ENCODE data around the gene HHIP.

Gene HHIP

DNA sequence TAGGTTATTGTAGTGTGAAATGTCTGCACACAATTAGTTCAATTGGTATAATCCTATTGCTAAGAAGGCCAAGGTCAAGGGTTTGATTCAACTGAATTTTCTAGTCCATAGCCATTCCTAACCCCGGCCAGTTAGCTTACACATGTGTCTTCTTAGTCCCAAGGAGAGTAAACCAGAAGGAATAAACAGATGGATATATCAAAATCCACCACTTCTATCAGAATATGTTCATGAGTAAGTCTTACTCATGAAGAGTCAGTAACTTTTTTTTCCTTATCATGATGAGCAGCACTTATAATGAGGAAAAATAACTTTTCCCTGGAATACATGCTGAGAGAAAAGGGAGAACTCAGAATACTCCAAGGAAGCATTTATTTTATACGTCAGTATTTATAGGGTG is 9.5 kb downstream of the HHIP start:
- no peak for DNase-seq (ENCODE audit: low spot score)

DNA sequence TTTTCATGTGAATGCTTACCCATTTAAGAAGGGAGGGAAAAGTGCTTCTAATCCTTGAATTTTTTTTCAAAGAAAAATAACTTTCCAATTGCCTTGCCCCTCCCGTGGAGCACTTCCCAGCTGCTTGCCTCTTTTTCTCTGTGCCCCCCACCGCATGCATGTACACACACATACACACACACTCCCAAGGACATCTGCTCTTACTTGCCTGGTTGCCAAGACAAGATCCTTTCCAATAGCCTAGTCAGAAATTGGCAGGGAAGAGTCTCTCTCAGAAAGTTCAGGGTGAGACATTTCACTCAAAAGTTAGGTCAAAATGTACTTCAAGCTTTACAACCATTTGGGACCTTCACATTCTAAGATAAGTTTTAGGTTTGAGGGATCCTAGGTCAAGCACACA is 10.9 kb downstream of the HHIP start:
- no peak for DNase-seq (ENCODE audit: low spot score)

DNA sequence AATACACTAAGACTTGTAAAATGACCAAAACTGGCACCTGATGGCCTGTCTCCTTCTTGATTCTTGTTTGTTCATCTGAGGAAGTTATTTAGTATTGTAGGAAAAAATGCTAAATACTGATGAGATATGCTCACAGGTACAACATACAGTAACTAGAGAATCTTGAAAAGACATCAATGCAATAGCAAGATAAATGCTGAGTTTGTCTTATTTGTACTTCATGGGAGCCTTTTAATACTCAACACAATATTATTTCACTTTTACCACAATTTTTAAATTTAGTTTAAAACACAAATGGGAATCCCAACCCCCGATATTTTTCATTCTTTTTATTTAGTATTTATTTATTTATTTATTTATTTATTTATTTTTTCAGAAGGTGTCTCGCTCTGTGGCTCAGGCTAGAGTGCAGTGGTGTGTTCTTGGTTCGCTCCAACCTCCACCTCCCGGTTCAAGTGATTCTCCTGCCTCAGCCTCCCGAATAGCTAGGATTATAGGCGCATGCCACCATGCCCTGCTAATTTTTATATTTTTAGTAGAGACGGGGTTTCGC is 12.1 kb downstream of the HHIP start:
- no peak for DNase-seq (ENCODE audit: low spot score)

DNA sequence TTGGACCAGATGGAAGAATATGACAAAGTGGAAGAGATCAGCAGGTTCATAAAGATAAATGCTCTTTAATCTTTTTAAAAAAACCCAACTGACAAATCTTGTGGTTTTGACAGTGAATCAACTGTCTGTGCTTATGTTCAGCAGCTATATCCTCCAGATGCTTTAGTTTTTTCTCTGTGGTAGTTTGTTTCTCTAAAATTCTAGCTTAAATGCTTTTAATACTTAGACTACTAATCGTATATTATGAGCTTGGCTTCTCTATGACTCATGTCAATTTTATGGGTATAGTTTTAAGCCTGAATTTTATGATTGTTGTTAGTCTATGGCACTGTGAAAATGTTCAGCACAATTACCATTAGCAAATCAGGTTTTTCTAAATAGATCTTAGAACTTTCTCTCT is 12.9 kb downstream of the HHIP start:
- no peak for DNase-seq (ENCODE audit: low spot score)

DNA sequence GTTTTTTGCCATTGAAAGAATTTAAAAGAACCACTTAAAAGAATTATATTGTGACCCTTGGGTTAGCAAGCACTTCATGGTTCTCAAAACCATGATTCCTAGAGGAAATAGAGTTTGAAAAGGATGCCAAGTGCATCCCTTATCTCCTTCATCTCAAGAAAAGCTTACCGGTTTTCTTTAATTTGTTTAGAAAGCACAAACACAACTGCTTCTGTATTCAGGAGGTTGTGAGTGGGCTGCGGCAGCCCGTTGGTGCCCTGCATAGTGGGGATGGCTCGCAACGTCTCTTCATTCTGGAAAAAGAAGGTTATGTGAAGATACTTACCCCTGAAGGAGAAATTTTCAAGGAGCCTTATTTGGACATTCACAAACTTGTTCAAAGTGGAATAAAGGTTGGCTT is 13.5 kb downstream of the HHIP start:
- no peak for DNase-seq (ENCODE audit: low spot score)

DNA sequence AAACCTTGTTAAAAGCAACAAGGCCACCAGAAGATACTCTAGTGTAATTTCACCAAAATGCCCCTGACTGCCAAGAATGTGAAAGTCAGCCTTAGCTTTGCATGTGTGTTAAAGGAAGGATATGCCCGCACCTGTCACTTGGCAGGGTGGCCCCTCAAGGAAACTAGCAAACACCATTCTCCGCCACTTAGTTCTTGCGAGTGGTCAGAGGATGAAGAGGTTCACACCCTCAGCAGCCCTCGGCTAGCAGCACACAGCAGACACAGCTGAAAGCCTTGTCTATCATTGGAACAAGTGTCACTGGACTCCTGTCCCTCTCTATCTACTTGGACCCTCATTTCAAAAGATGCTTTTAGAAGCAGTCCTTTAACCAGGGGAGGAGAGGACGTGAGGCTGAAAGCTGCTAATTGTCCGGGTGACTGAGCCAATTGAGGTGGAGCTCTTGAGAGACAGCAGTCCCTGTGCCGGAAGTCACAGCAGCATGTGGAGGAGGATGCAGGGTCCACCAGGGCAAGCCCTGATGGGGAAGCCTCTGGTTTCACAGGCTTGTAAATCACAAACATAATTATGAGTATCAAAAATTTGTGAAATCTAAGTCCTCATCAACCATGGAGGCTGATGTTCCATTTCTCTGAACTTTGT is 18.0 kb downstream of the HHIP start:
- no peak for DNase-seq (ENCODE audit: low spot score)

DNA sequence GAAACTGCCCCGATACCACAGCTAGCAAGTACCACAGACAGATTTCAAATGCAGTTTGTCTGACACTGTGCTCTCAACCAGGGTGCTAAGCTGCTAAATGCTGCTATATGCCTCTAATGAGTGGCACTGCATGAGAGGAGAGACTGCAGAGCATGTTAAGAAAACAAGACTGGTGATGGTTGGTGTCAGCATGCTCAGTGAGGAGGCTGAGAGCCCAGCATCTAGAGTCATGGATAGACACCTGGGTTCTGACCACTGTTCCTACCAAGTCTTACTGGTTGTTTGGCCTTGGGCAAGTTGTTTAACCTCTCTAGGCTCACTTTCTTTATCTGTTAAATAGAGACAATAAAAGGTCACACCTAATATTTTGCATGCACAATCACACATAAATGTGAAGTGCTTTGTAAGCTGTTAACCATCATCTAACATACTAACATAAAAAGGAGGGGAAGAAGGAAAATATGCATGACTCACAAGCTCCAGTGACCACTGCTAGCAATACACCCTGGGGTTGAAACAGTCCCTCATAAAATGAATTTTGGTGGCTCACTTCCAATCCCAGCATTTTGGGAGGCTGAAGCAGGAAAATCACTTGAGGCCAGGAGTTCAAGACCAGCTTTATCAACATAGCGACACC is 20.7 kb downstream of the HHIP start:
- DNase-seq (ENCODE audit: low spot score): no peak

DNA sequence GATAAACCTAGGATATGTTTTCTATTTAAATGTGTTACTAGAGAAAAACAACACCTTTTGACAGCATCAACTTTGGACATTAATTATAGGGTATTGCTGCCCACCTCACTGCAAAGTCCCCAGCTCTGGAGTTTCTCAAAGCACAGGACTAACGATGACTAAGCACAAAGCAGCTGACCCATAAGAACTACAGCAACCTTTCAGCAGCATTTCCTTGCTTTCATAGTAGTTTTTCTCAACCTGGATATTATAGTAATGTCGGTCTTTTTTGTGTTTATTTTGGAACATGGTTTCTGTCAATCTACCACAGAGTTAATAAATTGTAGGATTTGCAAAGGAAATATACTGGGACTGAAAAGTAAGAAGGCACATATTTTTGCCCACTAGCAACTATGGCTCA is 21.5 kb downstream of the HHIP start:
- DNase-seq (ENCODE audit: low spot score): no peak

DNA sequence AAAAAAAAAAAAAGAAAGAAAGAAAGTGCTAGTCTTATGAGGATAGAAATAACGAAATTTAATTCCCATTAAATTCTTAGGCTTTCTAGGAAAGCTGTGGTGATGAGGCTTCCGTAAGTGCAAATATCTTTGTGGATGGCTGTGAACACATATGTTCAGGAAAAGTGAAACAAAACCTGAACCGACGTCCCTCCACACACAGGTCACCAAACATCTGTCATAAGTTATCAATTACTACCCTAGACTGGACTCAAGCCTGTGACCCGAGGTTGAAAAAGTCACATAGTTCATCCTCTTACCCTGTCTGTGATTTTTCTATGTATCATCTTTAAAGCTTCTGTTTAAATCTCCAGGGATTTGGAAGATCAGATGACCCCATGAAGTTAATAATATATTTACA is 24.8 kb downstream of the HHIP start:
- no peak for DNase-seq (ENCODE audit: low spot score)

DNA sequence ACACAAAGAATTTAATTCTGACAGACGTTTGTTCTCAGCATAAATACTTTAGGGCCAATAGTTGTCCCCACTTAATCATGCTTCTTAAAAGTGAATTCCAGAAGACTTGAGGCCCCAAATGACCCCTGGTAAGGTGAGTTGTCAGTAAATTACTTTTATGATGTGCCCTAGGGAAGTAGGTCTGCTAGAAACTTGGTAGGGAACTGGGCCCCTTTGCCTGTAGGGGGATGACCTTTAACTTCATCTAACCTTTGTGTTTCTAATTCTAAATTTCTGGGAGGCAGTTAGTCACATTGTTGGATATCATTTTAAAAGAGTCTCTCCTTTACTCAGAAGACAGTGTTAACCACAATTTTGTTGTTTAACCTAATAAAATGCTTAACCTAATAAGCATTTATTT is 28.8 kb downstream of the HHIP start:
- no peak for DNase-seq (ENCODE audit: low spot score)

DNA sequence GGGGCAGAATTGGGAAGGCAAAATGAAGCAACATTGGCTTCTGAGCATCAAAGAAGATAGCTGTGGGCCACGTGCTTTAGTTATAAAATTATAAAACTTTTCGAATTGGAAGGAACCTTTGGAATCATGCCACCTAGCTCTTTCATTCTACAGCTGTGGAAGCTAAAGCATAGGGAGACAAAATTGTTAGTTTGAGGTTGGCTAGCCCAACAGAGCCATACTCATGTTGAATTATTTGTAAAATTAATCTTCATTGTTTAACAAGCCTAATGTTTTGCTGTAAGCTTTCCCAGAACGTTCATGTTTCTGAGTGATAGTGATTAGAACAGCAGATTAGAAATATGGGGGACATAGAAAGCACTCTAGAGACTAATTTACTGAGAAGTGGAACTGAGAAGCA is 35.9 kb downstream of the HHIP start:
- DNase-seq (ENCODE audit: low spot score): no peak

DNA sequence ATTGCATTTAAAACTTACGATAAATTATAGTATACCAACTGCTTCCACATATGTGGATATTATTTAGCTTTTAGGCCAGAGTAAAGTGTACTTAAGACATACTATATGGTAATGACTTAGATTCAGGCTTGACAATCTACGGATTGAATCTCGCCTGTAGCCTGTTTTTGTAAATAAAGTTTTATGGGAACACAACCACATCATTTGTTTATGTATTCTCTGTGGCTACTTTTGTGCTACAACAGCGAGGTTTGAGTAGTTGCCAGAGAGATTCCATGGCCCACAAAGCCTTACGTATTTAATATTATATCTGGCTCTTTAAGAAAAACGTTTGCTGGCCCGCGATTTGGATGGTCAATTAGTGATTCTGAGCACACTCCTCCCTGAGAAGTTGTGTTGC is 37.6 kb downstream of the HHIP start:
- no peak for DNase-seq (ENCODE audit: low spot score)

DNA sequence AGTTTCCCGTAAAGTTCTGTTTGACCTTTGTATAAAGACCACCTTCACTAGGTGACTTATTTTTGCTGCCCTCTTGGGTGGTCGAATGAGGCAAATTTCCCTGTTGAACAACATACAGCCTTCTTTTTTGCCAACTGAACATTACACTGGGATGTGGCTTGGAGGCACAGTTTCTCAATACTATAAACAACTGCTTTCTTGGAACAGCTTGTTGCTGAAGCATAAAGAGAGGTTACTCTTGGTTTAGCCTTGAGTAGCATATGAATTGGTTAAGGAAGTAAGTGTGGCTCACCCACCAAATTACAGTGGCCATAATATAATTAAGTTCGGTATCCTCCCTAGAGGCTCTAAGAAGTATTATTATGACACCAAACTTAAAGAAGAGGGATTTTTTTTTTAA is 40.0 kb downstream of the HHIP start:
- DNase-seq (ENCODE audit: low spot score): no peak

DNA sequence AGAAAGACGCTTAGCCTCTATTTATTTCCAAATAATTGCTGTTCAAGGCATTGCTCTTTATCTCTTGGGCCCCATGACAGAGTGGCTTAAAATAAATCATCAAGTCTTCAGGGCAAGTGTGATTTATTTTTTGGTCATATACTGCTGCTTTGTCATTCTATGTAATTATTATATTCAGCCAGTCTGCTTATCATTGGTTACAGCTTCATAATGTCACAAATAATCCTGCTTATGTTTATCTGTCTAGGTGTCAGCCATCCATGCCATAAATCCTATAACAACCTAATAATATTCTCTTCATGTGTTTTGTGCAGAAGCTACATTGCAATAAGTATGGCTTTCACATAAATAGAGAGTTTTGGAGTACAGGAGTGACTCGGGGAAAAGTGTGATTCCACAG is 41.0 kb downstream of the HHIP start:
- DNase-seq (ENCODE audit: low spot score): no peak

DNA sequence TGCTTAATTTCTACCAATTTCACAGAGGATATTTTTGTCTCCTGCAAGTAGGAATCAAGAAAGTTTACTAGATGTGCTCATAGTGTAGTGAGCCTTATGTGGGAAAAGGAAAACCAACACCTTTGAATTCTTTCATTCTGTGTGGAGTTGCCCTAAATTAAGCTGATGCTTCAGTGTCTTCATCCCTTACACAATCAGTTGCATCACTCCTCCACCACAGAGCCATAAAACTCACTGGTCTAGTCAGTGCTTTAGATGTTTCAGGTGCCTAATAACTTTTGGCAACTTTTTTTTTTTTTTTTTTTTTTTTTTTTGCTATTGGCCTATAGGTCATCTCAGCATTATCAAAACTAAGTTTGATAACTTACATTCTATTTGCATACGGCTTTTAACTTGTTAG is 41.5 kb downstream of the HHIP start:
- DNase-seq (ENCODE audit: low spot score): no peak

DNA sequence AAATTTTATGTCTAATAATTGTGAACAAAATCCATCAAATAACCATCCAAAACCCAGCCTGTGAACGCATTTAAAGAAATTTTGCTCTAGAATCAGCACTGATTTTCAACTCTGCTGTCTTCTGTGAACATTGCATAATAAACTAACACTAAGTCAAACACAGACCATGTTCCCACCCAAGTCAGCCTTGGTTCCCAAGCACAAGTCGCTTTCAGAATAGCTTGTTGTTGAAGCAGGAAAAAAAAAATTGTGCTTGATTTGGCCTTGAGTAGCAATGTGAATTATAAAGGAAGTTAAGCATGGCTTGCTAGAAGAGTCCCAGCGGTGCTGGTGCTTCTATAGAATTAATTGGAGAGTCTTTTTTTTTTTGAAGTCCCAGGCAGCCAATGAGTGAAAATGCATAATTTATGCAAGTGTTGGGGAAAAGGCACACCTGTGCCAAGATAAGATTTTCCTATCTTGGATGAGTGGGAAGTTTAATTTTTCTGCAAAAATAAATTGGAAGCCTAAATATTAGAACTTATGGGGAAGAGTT is 42.1 kb downstream of the HHIP start:
- no peak for DNase-seq (ENCODE audit: low spot score)

DNA sequence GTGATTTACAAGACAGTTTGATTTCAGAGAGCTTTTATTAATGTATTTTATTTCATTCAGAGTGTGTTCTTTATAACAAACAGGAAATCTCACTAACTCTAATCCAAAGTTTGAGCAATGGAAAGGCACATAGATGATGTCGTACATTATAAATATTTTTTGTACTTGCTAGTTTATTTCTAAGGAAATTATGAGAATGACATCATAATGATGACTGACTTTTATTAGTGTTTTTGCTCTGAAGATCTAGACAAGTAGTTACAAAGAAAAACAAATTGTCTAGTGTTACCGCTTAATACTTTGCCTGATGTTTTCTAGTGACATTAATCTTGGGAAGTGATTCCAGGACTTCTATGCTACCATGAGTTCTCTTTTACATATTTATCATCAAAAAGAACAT is 43.2 kb downstream of the HHIP start:
- no peak for DNase-seq (ENCODE audit: low spot score)

DNA sequence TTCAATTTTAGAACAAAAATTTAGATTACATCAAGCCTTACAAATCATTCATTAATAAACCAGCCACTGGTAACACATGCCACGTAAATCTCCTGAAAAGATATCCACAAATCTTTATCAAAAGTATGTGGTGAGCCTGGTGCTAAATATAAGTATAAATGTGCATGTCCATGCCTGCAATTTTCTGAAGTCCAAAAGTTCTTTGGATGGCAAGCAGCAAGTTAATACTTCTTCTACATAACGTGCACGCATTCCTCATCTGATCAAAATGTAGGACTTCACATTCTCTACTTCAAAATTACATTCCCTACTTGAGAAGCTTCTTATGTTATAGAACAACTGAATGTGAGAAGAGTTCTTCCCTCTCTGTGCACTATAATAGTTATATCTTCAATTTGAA is 49.8 kb downstream of the HHIP start:
- DNase-seq (ENCODE audit: low spot score): no peak

DNA sequence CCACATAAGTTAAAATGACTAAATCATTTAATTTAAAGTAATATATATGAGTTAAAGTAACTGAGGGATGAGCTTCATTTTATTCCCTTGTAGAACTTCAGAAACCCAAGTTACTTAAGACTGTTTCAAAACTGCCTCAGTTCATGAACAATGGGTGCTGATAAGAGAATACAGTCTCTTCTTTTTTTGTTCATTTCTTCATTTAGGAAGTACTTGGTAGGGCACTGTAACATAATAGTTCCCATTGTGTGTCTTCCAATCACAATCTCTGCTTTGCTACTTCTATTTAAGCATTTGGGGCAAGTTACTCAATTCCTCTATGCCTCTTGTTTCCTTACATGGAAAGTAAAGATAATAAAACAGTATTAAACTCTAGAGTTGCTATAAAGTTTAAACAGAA is 50.4 kb downstream of the HHIP start:
- DNase-seq (ENCODE audit: low spot score): no peak

DNA sequence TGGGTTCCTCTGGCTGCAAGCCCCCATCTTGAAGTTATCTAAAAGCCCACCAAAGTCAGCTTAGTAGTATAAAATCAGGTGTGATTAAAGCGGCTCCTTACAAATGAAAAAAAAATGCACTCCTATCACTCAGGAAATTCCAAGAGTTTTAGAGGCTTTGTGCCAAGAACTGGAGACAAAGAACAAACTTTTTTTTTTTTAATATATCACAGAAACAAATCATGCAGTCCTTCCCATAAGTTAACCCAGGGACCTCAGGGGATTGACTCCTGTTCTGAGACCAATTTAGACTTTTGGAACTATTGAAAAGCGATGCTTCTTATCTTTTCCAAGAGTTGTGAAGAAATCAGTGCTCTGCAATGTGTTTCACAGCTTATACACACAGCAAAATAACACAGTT is 53.6 kb downstream of the HHIP start:
- no peak for DNase-seq (ENCODE audit: low spot score)

DNA sequence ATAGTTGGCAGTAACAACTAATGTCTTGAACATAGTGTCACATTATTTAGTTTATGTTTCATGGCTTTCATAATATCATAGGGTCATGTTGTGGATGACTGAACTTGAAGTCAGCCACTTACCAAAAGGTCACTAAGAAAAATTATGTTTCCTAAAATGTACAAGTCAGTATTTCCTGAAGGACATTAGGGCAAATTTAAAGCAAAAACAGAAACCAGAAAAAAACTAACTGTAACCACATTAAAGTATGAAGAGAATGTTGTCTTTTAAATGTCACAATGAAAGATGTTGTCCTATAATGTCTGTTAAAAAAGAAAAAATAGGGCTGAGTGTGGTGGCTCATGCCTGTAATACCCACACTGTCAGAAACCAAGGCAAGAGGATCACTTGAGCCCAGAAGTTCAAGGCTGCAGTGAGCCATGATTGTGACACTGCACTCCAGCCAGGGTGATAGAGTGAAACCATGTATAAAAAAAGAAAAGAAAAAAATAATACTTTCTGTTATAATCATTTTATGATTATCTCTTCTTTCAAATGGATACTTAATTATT is 55.8 kb downstream of the HHIP start:
- DNase-seq (ENCODE audit: low spot score): no peak

DNA sequence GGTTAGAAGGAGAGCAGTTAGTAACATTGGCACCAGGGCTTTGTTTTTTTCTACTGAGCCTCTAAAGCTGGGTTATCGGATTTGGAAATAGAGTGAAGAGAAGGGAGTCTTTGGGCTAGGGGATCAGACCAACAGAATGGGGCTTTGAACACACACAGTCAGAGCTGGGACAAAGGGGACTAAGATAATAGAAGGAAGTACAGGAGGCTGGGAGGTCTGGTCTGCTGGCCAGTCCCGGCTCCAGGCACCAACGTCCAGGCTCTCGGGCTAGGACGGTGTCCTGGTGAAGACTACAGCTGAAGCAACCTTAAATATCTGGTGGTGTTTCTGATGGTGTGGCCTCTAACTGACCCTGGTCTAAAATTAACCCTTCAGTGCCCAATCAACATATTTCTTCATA is 57.5 kb downstream of the HHIP start:
- no peak for DNase-seq (ENCODE audit: low spot score)

Data from cerebellar cortex (tissue), 1 donor.